ENCODE measurements around the gene TMEM43.

TMEM43 gene

GRCh38 chr3:14134291-14134690 is 9.4 kb downstream of the TMEM43 start:
- Histone ChIP-seq H3K9me2 (replicated peaks; ENCODE audit: control insufficient read depth, low read length) (no peaks in the 10 kb centered on the region), H4K20me1 (ENCODE audit: control insufficient read depth, insufficient read depth, low read depth, low read length) (no peaks in the 10 kb centered on the region), H3K4me1 (ENCODE audit: control insufficient read depth, low read length) (no peaks in the 10 kb centered on the region), H3K27me3 (ENCODE audit: control insufficient read depth, low read length) (no peaks in the 10 kb centered on the region), H3K4me2 (ENCODE audit: low read length) (no peak overlapping the region), H3K27ac (ENCODE audit: low read depth, low read length) (no peak overlapping the region), H3K79me2 (ENCODE audit: control insufficient read depth, low read length) (no peaks in the 10 kb centered on the region), H3F3A (ENCODE audit: control insufficient read depth, insufficient read depth) (no peaks in the 10 kb centered on the region), H3K9me3 (ENCODE audit: control insufficient read depth, insufficient read depth, low read length) (no peaks in the 10 kb centered on the region), H3K4me3 (ENCODE audit: low read length) (no peak overlapping the region), H3K36me3 (ENCODE audit: control insufficient read depth, low read length) (peaks cover 46% of the 10 kb centered on the region)
- TF ChIP-seq, protein P1, sequence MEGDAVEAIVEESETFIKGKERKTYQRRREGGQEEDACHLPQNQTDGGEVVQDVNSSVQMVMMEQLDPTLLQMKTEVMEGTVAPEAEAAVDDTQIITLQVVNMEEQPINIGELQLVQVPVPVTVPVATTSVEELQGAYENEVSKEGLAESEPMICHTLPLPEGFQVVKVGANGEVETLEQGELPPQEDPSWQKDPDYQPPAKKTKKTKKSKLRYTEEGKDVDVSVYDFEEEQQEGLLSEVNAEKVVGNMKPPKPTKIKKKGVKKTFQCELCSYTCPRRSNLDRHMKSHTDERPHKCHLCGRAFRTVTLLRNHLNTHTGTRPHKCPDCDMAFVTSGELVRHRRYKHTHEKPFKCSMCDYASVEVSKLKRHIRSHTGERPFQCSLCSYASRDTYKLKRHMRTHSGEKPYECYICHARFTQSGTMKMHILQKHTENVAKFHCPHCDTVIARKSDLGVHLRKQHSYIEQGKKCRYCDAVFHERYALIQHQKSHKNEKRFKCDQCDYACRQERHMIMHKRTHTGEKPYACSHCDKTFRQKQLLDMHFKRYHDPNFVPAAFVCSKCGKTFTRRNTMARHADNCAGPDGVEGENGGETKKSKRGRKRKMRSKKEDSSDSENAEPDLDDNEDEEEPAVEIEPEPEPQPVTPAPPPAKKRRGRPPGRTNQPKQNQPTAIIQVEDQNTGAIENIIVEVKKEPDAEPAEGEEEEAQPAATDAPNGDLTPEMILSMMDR (IDR thresholded peaks at IDR 0.05; ENCODE audit: low read depth, low read length, poor library complexity, severe bottlenecking): no peak
- no peak for TF ChIP-seq EZH2phosphoT487 (IDR thresholded peaks at IDR 0.05; ENCODE audit: borderline replicate concordance, low read length)

GRCh38 chr3:14135581-14135980 is 10.7 kb downstream of the TMEM43 start:
- H3F3A ChIP-seq (ENCODE audit: control insufficient read depth, insufficient read depth): no peaks in the 10 kb centered on the region
- no peaks in the 10 kb centered on the region for H3K4me1 ChIP-seq (ENCODE audit: control insufficient read depth, low read length)
- no peaks in the 10 kb centered on the region for H3K79me2 ChIP-seq (ENCODE audit: control insufficient read depth, low read length)
- TF ChIP-seq, protein P1 (IDR thresholded peaks at IDR 0.05; ENCODE audit: low read depth, low read length, poor library complexity, severe bottlenecking): no peak
- TF ChIP-seq EZH2phosphoT487 (IDR thresholded peaks at IDR 0.05; ENCODE audit: borderline replicate concordance, low read length): no peak
- H3K4me2 ChIP-seq (ENCODE audit: low read length): no peak overlapping the region
- H3K27ac ChIP-seq (ENCODE audit: low read depth, low read length): no peak overlapping the region
- H3K9me3 ChIP-seq (ENCODE audit: control insufficient read depth, insufficient read depth, low read length): no peaks in the 10 kb centered on the region
- no peak overlapping the region for H3K4me3 ChIP-seq (ENCODE audit: low read length)
- no peaks in the 10 kb centered on the region for H3K9me2 ChIP-seq (replicated peaks; ENCODE audit: control insufficient read depth, low read length)
- no peaks in the 10 kb centered on the region for H4K20me1 ChIP-seq (ENCODE audit: control insufficient read depth, insufficient read depth, low read depth, low read length)
- H3K27me3 ChIP-seq (ENCODE audit: control insufficient read depth, low read length): no peaks in the 10 kb centered on the region
- H3K36me3 ChIP-seq (ENCODE audit: control insufficient read depth, low read length): peaks cover 37% of the 10 kb centered on the region

- Histone ChIP-seq H3K9me3 (ENCODE audit: control insufficient read depth, insufficient read depth, low read length) (no peaks in the 10 kb centered on the region), H4K20me1 (ENCODE audit: control insufficient read depth, insufficient read depth, low read depth, low read length) (no peaks in the 10 kb centered on the region), H3K27ac (ENCODE audit: low read depth, low read length) (no peak overlapping the region), H3K4me1 (ENCODE audit: control insufficient read depth, low read length) (no peaks in the 10 kb centered on the region), H3K79me2 (ENCODE audit: control insufficient read depth, low read length) (no peaks in the 10 kb centered on the region), H3K4me3 (ENCODE audit: low read length) (no peak overlapping the region), H3K4me2 (ENCODE audit: low read length) (no peak overlapping the region), H3K27me3 (ENCODE audit: control insufficient read depth, low read length) (no peaks in the 10 kb centered on the region), H3F3A (ENCODE audit: control insufficient read depth, insufficient read depth) (no peaks in the 10 kb centered on the region), H3K9me2 (replicated peaks; ENCODE audit: control insufficient read depth, low read length) (no peaks in the 10 kb centered on the region), H3K36me3 (ENCODE audit: control insufficient read depth, low read length) (peaks cover 25% of the 10 kb centered on the region)
- TF ChIP-seq EZH2phosphoT487 (IDR thresholded peaks at IDR 0.05; ENCODE audit: borderline replicate concordance, low read length): no peak
- TF ChIP-seq, protein P1 (IDR thresholded peaks at IDR 0.05; ENCODE audit: low read depth, low read length, poor library complexity, severe bottlenecking): no peak
These were observed 12.2 kb downstream of the TMEM43 start for GRCh38 chr3:14137004-14137403.

All from DOHH2 (cell line).